Nephron (organoid): ENCODE data around the gene TINCR.

Experiments
- H3K27ac Mint-ChIP-seq, 3 experiments: 2 replicates each; pipeline ENCODE4 v1.8.0; 2020; ENCODE audit warnings: mixed read lengths in 3 of 3, mild to moderate bottlenecking in 2 of 3, moderate library complexity in 1 of 3
- H3K27me3 Mint-ChIP-seq: 2 replicates; pipeline ENCODE4 v1.8.0; 2021; ENCODE audit warnings: low read depth, mild to moderate bottlenecking, moderate library complexity, mixed read lengths
- H3K36me3 Mint-ChIP-seq: 2 replicates; pipeline ENCODE4 v1.8.0; 2020; ENCODE audit warnings: low read depth, mixed read lengths
- H3K4me1 Mint-ChIP-seq: 2 replicates; pipeline ENCODE4 v1.8.0; 2020; ENCODE audit warnings: mixed read lengths
- H3K4me3 Mint-ChIP-seq, 3 experiments: 2 replicates each; pipeline ENCODE4 v1.8.0; 2020; ENCODE audit warnings: mild to moderate bottlenecking in 3 of 3, mixed read lengths in 3 of 3, moderate library complexity in 2 of 3
- H3K9me3 Mint-ChIP-seq: 2 replicates; pipeline ENCODE4 v1.8.0; 2020; ENCODE audit warnings: mixed read lengths
- CTCF ChIP-seq, 3 experiments: fragments of 200-600 bp; sonication (generic); IDR thresholded peaks; one replicate each; pipeline ENCODE4 v1.5.0; 2021; ENCODE audit warnings: antibody characterized with exemption in 3 of 3; ENCODE audit not compliant: unreplicated experiment in 3 of 3

The TINCR gene

GRCh38 chr19:5579697-5580096 is 11.9 kb upstream of the TINCR start:
- TF ChIP-seq CTCF (IDR thresholded peaks at IDR 0.05; ENCODE audit: unreplicated experiment in 3 of 3) = no peak
- Mint-ChIP-seq H3K27ac (peak overlapping the region; percentile 78 to 97 (median 94)), H3K4me3 (peak overlapping the region in 1 of 3 experiments; percentile 48), H3K27me3 (peaks cover 6% of the 10 kb centered on the region), H3K36me3 (peaks cover 4% of the 10 kb centered on the region), H3K4me1 (peaks cover 16% of the 10 kb centered on the region), H3K9me3 (no peaks in the 10 kb centered on the region)

GRCh38 chr19:5579286-5579685 is 11.5 kb upstream of the TINCR start:
- Mint-ChIP-seq H3K27ac (no peak overlapping the region), H3K4me1 (peaks cover 16% of the 10 kb centered on the region), H3K4me3 (no peak overlapping the region), H3K36me3 (peaks cover 4% of the 10 kb centered on the region), H3K27me3 (peaks cover 6% of the 10 kb centered on the region), H3K9me3 (no peaks in the 10 kb centered on the region)
- no peak for TF ChIP-seq CTCF (IDR thresholded peaks at IDR 0.05; ENCODE audit: unreplicated experiment in 3 of 3)

GRCh38 chr19:5578097-5578846 is 10.5 kb upstream of the TINCR start:
- Mint-ChIP-seq H3K9me3 (no peaks in the 10 kb centered on the region), H3K4me1 (peaks cover 16% of the 10 kb centered on the region), H3K36me3 (peaks cover 3% of the 10 kb centered on the region), H3K27me3 (peaks cover 6% of the 10 kb centered on the region), H3K27ac (peak overlapping the region; percentile 9 to 73 (median 60)), H3K4me3 (peak overlapping the region; percentile 30 to 42 (median 38))
- peak; percentile 99 for TF ChIP-seq CTCF (IDR thresholded peaks at IDR 0.05; ENCODE audit: unreplicated experiment in 3 of 3)

- no peaks in the 10 kb centered on the region for H3K36me3 Mint-ChIP-seq
Observed at GRCh38 chr19:5575590-5575989, 7.8 kb upstream of the TINCR start.

GRCh38 chr19:5572556-5573286 is 5.0 kb upstream of the TINCR start:
- H3K4me1 Mint-ChIP-seq = peaks cover 3% of the 10 kb centered on the region
- H3K4me3 Mint-ChIP-seq = no peak overlapping the region
- H3K27ac Mint-ChIP-seq = no peak overlapping the region
- H3K27me3 Mint-ChIP-seq = peaks cover 37% of the 10 kb centered on the region
- TF ChIP-seq CTCF (IDR thresholded peaks at IDR 0.05; ENCODE audit: unreplicated experiment in 3 of 3) = no peak
- no peaks in the 10 kb centered on the region for H3K36me3 Mint-ChIP-seq
- H3K9me3 Mint-ChIP-seq = peaks cover 4% of the 10 kb centered on the region

More at GRCh38 chr19:5575590-5575989, 7.8 kb upstream of the TINCR start:
- Mint-ChIP-seq H3K27me3 (peaks cover 17% of the 10 kb centered on the region), H3K4me1 (peaks cover 15% of the 10 kb centered on the region), H3K4me3 (no peak overlapping the region), H3K9me3 (peaks cover 4% of the 10 kb centered on the region), H3K27ac (no peak overlapping the region)
- no peak for TF ChIP-seq CTCF (IDR thresholded peaks at IDR 0.05; ENCODE audit: unreplicated experiment in 3 of 3)
